ENCODE results near the gene EIF3B. TPM values are rescaled to one million over a fixed set of nuclear protein-coding genes. Genes with fewer than 3 reads are reported as not detected.
"Not testable (repeated sequence)": the region's sequence is repeated elsewhere in the genome, so short reads cannot be mapped to it uniquely, and the experiment has no call there.

Gene EIF3B
- total and polyA plus RNA-seq, 12 donors: 81.4 to 183 (median 110) TPM

DNA sequence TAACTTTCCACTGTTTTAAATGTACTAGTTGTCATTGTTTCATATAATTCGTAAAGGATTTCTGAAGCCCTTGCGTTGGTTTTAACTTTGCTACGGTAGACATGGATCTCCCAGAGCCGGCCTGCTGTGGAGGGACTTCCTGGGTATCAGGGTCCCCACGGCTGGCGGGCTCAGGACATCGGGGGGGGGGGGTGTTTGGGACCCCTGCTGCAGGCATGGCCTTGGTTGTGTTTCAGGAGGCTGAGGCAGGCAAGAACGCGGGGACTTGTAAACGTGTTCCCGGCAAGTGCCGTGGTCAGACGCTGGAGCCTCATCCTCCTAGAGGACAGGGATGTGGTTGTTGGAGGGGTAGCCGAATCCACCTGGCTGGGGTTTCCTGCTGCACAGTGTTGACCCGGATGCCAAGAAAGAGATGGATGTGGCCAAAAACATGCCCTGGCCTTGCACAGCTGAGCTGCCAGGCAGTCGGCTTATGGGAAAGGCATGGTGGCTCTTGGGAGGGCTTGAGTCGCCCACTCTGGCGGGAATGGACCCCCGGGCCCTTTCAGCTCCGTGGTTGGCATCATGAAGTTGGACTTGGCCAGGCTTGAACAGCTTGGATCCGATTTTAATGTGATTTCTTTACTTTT is 27.4 kb downstream of the EIF3B start:
- DNase-seq: no peak
- no peak for TF ChIP-seq POLR2A (IDR thresholded peaks at IDR 0.05)
- TF ChIP-seq, protein P1, sequence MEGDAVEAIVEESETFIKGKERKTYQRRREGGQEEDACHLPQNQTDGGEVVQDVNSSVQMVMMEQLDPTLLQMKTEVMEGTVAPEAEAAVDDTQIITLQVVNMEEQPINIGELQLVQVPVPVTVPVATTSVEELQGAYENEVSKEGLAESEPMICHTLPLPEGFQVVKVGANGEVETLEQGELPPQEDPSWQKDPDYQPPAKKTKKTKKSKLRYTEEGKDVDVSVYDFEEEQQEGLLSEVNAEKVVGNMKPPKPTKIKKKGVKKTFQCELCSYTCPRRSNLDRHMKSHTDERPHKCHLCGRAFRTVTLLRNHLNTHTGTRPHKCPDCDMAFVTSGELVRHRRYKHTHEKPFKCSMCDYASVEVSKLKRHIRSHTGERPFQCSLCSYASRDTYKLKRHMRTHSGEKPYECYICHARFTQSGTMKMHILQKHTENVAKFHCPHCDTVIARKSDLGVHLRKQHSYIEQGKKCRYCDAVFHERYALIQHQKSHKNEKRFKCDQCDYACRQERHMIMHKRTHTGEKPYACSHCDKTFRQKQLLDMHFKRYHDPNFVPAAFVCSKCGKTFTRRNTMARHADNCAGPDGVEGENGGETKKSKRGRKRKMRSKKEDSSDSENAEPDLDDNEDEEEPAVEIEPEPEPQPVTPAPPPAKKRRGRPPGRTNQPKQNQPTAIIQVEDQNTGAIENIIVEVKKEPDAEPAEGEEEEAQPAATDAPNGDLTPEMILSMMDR (IDR thresholded peaks at IDR 0.05): no peak
- intact Hi-C loops (cut with DNase I): no loop called here
- Histone ChIP-seq H3K4me1 (replicated peaks in 1 of 2) (no peaks in the 10 kb centered on the region), H3K9me3 (replicated peaks in 1 of 3) (no peaks in the 10 kb centered on the region), H3K4me3 (no peak overlapping the region), H3K27ac (no peak overlapping the region), H3K36me3 (replicated peaks in 1 of 2) (peaks cover 0 to 37% of the 10 kb centered on the region in 2 donors), H3K27me3 (no peaks in the 10 kb centered on the region)
- 85 to 91% (median 88%) methylated on average over 7 to 21 of the region's 21 CpGs for WGBS, 4 donors

DNA sequence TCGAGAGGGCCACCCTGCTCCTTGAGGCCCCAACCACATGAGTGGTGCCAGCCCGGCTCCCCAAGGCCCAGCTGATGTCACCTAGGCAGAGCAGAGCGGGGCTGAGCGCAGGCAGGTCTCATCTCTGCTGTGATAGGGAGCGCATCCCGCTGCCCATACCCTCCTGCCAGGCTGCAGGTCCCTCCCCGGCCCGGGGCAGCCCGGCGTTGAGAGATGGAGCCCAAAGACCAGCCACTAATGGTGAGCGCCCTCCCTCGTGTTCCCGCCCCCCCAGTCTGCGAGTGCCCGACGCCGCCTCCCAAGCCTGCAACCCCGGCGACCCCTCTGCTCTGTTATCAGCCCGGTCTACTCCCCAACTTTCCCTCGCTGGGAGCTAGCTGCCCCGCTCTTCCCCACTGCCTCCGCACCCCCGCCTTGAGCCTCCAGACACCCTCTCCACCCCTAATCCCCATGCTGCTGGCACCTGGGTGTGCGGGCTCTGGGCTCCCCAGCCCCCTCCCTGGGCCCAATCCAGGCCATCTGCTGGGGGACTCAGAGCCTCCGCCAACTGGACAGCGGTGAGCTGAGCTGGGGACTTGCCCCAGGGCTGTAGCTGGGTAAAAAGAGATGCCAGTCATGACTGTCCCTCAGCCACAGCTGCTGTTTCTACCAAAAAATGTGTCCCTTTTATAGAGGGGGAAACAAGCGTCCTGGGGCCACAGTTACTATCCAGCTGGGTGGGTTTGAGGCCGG is 29.1 kb downstream of the EIF3B start:
- Histone ChIP-seq H3K36me3 (replicated peaks in 1 of 2) (peaks cover 0 to 28% of the 10 kb centered on the region in 2 donors), H3K4me1 (replicated peaks in 1 of 2) (no peaks in the 10 kb centered on the region), H3K27ac (no peak overlapping the region), H3K9me3 (replicated peaks in 1 of 3) (no peaks in the 10 kb centered on the region), H3K27me3 (no peaks in the 10 kb centered on the region), H3K4me3 (no peak overlapping the region)
- 80 to 87% (median 84%) methylated on average over 11 to 29 of the region's 29 CpGs for WGBS, 4 donors
- intact Hi-C loops (cut with DNase I): no loop called here
- TF ChIP-seq, protein P1 (IDR thresholded peaks at IDR 0.05): no peak
- TF ChIP-seq POLR2A (IDR thresholded peaks at IDR 0.05): no peak
- no peak for DNase-seq

DNA sequence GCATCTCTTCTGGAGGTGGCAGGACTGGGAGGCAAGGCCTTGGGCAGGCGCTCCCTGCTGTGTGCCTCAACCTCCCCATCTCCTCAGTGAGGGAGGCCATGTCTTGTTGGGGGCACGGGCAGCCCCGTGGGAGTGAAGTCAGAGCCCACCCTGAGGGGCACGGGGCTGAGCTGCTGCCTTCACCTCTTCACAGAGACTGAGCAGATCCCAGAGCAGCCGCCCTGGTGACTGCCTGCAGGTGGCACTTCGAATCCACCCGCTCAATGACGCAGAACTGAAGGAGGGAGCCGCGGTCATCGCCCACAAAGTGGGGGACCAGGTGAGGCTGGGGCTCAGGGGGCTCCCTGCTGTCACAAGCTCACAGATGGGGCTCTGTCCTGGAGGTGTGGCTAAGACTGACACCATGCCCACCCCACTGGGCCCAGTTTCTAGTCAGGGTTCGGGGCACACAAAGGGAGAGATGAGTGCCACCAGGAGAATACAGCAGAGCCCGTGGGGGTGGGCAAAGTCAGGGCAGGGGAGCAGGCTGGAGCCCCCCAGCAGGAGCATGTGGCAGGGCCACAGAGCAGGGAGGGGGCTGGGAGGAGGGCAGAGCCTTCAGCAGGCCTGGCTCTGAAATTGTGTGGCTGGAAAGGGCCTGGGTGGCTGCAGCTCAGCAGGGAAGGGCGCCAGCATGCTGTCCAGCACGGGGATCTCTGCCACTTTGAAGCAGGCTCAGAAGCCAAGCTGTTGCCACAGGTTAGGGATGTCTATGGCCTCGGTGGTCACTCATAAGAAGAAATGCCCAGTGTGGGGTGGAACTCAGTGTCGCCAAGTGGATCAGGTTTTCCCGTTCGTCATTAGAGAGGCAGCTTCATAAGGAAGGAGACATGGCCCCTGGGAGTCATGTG is 30.0 kb downstream of the EIF3B start:
- Histone ChIP-seq H3K27ac (no peak overlapping the region), H3K4me3 (no peak overlapping the region), H3K36me3 (replicated peaks in 1 of 2) (peaks cover 0 to 19% of the 10 kb centered on the region in 2 donors), H3K27me3 (no peaks in the 10 kb centered on the region), H3K4me1 (replicated peaks in 1 of 2) (no peaks in the 10 kb centered on the region), H3K9me3 (replicated peaks in 1 of 3) (no peaks in the 10 kb centered on the region)
- no peak for TF ChIP-seq POLR2A (IDR thresholded peaks at IDR 0.05)
- intact Hi-C loops (cut with DNase I): no loop called here
- WGBS, 4 donors: 79 to 87% (median 84%) methylated on average over 17 to 19 of the region's 19 CpGs
- DNase-seq: no peak

DNA sequence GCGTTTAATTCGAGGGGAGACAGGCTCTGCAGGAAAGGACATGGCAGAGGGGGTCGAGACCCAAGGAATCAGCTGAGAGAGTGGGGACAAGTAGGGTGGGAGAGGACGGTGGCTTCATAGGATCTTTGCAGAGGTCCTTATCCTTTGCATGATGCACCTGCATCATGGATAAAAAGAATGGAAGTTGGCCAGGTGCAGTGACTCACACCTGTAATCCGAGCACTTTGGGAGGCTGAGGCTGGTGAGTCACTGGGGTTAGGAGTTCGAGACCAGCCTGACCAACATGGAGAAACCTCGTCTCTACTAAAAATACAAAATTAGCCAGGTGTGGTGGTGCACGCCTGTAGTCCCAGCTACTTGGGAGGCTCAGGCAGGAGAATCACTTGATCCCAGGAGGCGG is 31.5 kb downstream of the EIF3B start:
- H3K27me3 ChIP-seq; intact Hi-C loops (cut with DNase I); H3K36me3 ChIP-seq (replicated peaks in 1 of 2); H3K9me3 ChIP-seq (replicated peaks in 1 of 3); DNase-seq; H3K27ac ChIP-seq; H3K4me3 ChIP-seq; H3K4me1 ChIP-seq (replicated peaks in 1 of 2): not testable (repeated sequence)
- 87 to 90% (median 88%) methylated on average over 9 of the region's 9 CpGs for WGBS, 4 donors

Measured in adrenal gland (tissue), 12 donors.